K562 (cell line): ENCODE data around the gene ENDOG. TPM values are rescaled to one million over a fixed set of nuclear protein-coding genes. Genes with fewer than 3 reads are reported as not detected.

ENCODE experiments used
- BMI1 ChIP-seq: fragments of 150-350 bp; IDR thresholded peaks from 2 replicates; pipeline ENCODE4 v1.6.1; 2014; ENCODE audit warnings: low read length
- CREB1 ChIP-seq, 2 experiments: sonication (generic) in 1 of 2; formaldehyde crosslinking in 1 of 2; IDR thresholded peaks; 2 replicates each; pipeline versions ENCODE4 v1.6.1 to v1.8.0; 2012 to 2022; ENCODE audit warnings: inconsistent platforms in 1 of 2, mild to moderate bottlenecking in 1 of 2, missing genetic modification reagents in 1 of 2, moderate library complexity in 1 of 2
- FOXJ2 ChIP-seq: fragments of 200-800 bp; sonication (Bioruptor generic); IDR thresholded peaks from 2 replicates; pipeline ENCODE4 v1.6.1; 2016; ENCODE audit warnings: missing genetic modification characterization, missing compliant biosample characterization
- KAT2B ChIP-seq: IDR thresholded peaks from one replicate; pipeline ENCODE4 v1.6.1; 2012; ENCODE audit warnings: low read depth, mild to moderate bottlenecking, control low read depth, inconsistent platforms, low read length, moderate library complexity
- KLF1 ChIP-seq: fragments of 450-650 bp; IDR thresholded peaks from 2 replicates; pipeline ENCODE4 v1.6.1; 2016; ENCODE audit warnings: missing genetic modification characterization, missing compliant biosample characterization
- KLF6 ChIP-seq: fragments of 250-450 bp; sonication (Bioruptor Pico); IDR thresholded peaks from 2 replicates; pipeline ENCODE4 v1.4.0; 2020; ENCODE audit warnings: mild to moderate bottlenecking, moderate library complexity, borderline replicate concordance
- NFE2 ChIP-seq: IDR thresholded peaks from 2 replicates; pipeline ENCODE4 v1.6.1; 2014; ENCODE audit warnings: antibody characterized with exemption, low read depth
- NR2C2 ChIP-seq, 2 experiments: fragments of 200-800 bp in 1 of 2; sonication (Bioruptor generic) in 1 of 2; sonication (generic) in 1 of 2; formaldehyde crosslinking in 1 of 2; IDR thresholded peaks; 2 replicates each; pipeline versions ENCODE4 v1.6.1 to v1.8.0; 2016 to 2022; ENCODE audit warnings: mild to moderate bottlenecking in 1 of 2, missing compliant biosample characterization in 1 of 2, missing genetic modification characterization in 1 of 2, missing genetic modification reagents in 1 of 2
- PCBP2 ChIP-seq: fragments of 200-400 bp; formaldehyde crosslinking; IDR thresholded peaks from 2 replicates; pipeline ENCODE4 v1.6.1; 2018; ENCODE audit warnings: low read length, low read depth, mild to moderate bottlenecking, moderate library complexity; ENCODE audit not compliant: poor library complexity, severe bottlenecking
- POLR2H ChIP-seq: IDR thresholded peaks from 2 replicates; pipeline ENCODE4 v1.6.1; 2016; ENCODE audit warnings: missing genetic modification characterization, low read depth, mild to moderate bottlenecking, control low read depth, missing compliant biosample characterization, moderate library complexity
- SMC3 ChIP-seq: conservative IDR thresholded peaks from 2 replicates; pipeline ENCODE4 v1.6.1; 2011; ENCODE audit warnings: low read depth, low read length, improper control_type of control experiment; ENCODE audit not compliant: insufficient read depth
- SNRNP70 ChIP-seq: fragments of 200-400 bp; formaldehyde crosslinking; optimal IDR thresholded peaks from 2 replicates; pipeline ENCODE3; 2017; ENCODE audit warnings: low read depth, low read length
- TAF1 ChIP-seq: IDR thresholded peaks from 2 replicates; pipeline ENCODE4 v1.6.1; 2011; ENCODE audit warnings: mild to moderate bottlenecking, low read length, moderate library complexity; ENCODE audit not compliant: insufficient read depth, control insufficient read depth, severe bottlenecking; ENCODE audit errors: extremely low read depth
- WHSC1 ChIP-seq: IDR thresholded peaks from one replicate; pipeline ENCODE4 v1.6.1; 2012; ENCODE audit warnings: low read length, control low read depth, inconsistent platforms
- ZNF224 ChIP-seq: sonication (generic); formaldehyde crosslinking; IDR thresholded peaks from 2 replicates; pipeline ENCODE4 v1.8.0; 2022; ENCODE audit warnings: mild to moderate bottlenecking, missing genetic modification reagents
- ZNF717 ChIP-seq: fragments of 250-450 bp; sonication (Bioruptor Pico); IDR thresholded peaks from 2 replicates; pipeline ENCODE4 v1.5.0; 2021
- polyA plus RNA-seq, 8 experiments: library from polyadenylated mRNA; depleted of rRNA in 4 of 8; stranded (reverse) in 5 of 8; unstranded in 3 of 8; fragments of >200 nt; fragmentation: Nextera tagmentation in 2 of 8; fragmentation: Illumina TruSeq in 1 of 8; extraction: Ambion mirVana in 2 of 8; extraction: Trizol in 1 of 8; gene quantifications; 2 replicates each; pipeline versions ENCODE4 v1.2.1 to v1.2.3, GENCODE V29; 2011 to 2014; ENCODE audit warnings: inconsistent platforms in 1 of 8, missing spikeins in 1 of 8
- total RNA-seq, 7 experiments: library from RNA; depleted of rRNA in 6 of 7; stranded (reverse); fragments of >200 nt in 6 of 7; fragmentation: Illumina TruSeq in 2 of 7; extraction: Trizol in 2 of 7; gene quantifications; 2 replicates each; pipeline versions ENCODE4 v1.2.1 to v1.2.3, GENCODE V29; 2011 to 2021; ENCODE audit warnings: low replicate concordance in 1 of 7
- TF ChIP-seq, protein P1 (sequence below): fragments of 450-650 bp; IDR thresholded peaks from 2 replicates; pipeline ENCODE4 v1.6.1; 2016
- TF ChIP-seq, protein P2 (sequence below): fragments of 250-450 bp; sonication (Bioruptor Pico); IDR thresholded peaks from 2 replicates; pipeline ENCODE4 v1.8.0; 2021; ENCODE audit warnings: moderate library complexity, mild to moderate bottlenecking, inconsistent platforms
- TF ChIP-seq, protein P3 (sequence below), 3 experiments: fragments of 200-800 bp in 1 of 3; sonication (Bioruptor generic) in 1 of 3; sonication (generic) in 1 of 3; formaldehyde crosslinking in 1 of 3; IDR thresholded peaks; 2 replicates each; pipeline versions ENCODE4 v1.6.1 to v1.8.0; 2016 to 2022; ENCODE audit warnings: mild to moderate bottlenecking in 2 of 3, missing compliant biosample characterization in 2 of 3, missing genetic modification characterization in 2 of 3, missing genetic modification reagents in 1 of 3
- TF ChIP-seq, protein P4 (sequence below), 2 experiments: IDR thresholded peaks; 2 replicates each; pipeline ENCODE4 v1.6.1; 2011; ENCODE audit warnings: borderline replicate concordance in 1 of 2, control low read depth in 1 of 2, low read depth in 1 of 2, low read length in 1 of 2, mild to moderate bottlenecking in 1 of 2, mixed read lengths in 1 of 2, moderate library complexity in 1 of 2; ENCODE audit not compliant: insufficient read depth in 1 of 2, insufficient read length in 1 of 2, poor library complexity in 1 of 2, severe bottlenecking in 1 of 2; ENCODE audit errors: extremely low read depth in 1 of 2

ENDOG gene
- total and polyA plus RNA-seq, 9 of the 15 experiments (the other 6 are each of a cell fraction or from before 2014, with no cell fraction given) = 1.2 to 91.0 (median 25.5) TPM

DNA sequence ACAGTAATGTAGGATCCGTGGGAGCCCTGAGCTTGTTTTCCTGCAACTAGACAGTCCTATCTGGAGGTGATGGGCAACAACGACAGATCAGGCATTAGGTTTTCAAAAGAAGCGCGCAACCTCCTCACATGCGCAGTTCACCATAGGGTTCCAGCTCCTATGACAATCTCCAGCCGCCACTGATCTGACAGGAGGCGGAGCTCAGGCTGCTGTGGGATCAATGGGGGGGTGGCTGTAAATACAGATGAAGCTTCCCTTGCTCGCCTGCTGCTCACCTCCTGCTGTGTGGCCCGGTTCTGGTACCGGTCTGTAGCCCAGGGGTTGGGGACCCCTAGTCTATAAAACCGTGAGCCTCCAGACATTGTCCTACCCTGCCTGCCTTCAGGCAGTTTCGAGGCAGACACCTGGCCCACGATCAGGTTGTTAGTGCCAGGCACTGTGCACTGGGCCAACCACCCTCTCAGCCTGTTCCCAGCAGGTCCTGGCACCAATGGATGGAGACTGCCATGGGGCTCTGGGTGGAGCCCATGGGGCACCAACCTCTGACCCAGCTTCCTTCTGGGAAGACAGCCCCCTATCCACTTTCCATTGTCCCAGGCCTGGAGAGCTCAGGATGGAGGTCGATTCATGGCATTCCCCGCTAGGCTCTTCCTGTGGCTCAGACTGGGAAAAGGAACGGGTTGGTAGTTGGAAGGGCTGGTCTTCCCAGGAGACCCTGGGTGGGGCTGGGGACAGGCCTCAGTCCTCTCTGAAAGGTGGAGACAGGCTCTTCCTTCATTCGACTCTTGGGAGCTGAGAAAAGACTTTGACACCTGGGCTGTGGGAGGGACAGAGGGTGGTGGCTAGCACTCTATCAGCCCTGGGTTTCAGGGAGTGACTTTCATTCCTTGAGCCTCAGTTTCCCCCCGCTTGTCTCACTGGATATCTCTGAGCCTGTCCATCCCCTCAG lies 1.7 kb downstream of the ENDOG start (continued):
- TF ChIP-seq KLF1 = no peak
- TF ChIP-seq ZNF224 (CRISPR knock-in tag) = no peak
- TF ChIP-seq PCBP2 = no peak
- TF ChIP-seq TAF1 = peak; percentile 18
- TF ChIP-seq NFE2 = no peak
- no peak for TF ChIP-seq ZNF717 (CRISPR knock-in tag)
- TF ChIP-seq NR2C2 (CRISPR knock-in tag; IDR thresholded peaks at IDR 0.05) = no peak
- no peak for TF ChIP-seq NR2C2 (tag; IDR thresholded peaks at IDR 0.05)
- TF ChIP-seq BMI1 = no peak
- TF ChIP-seq, protein P1, sequence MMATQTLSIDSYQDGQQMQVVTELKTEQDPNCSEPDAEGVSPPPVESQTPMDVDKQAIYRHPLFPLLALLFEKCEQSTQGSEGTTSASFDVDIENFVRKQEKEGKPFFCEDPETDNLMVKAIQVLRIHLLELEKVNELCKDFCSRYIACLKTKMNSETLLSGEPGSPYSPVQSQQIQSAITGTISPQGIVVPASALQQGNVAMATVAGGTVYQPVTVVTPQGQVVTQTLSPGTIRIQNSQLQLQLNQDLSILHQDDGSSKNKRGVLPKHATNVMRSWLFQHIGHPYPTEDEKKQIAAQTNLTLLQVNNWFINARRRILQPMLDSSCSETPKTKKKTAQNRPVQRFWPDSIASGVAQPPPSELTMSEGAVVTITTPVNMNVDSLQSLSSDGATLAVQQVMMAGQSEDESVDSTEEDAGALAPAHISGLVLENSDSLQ = peak; percentile 89
- no peak for TF ChIP-seq SMC3
- no peak for TF ChIP-seq KLF6
- TF ChIP-seq, protein P2, sequence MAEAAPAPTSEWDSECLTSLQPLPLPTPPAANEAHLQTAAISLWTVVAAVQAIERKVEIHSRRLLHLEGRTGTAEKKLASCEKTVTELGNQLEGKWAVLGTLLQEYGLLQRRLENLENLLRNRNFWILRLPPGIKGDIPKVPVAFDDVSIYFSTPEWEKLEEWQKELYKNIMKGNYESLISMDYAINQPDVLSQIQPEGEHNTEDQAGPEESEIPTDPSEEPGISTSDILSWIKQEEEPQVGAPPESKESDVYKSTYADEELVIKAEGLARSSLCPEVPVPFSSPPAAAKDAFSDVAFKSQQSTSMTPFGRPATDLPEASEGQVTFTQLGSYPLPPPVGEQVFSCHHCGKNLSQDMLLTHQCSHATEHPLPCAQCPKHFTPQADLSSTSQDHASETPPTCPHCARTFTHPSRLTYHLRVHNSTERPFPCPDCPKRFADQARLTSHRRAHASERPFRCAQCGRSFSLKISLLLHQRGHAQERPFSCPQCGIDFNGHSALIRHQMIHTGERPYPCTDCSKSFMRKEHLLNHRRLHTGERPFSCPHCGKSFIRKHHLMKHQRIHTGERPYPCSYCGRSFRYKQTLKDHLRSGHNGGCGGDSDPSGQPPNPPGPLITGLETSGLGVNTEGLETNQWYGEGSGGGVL (CRISPR knock-in tag) = no peak
- TF ChIP-seq, protein P3, sequence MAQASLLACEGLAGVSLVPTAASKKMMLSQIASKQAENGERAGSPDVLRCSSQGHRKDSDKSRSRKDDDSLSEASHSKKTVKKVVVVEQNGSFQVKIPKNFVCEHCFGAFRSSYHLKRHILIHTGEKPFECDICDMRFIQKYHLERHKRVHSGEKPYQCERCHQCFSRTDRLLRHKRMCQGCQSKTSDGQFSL (CRISPR knock-in tag; IDR thresholded peaks at IDR 0.05) = peak; percentile 85; the same call in 1 of the 2 replicates
- TF ChIP-seq, protein P3 (tag; IDR thresholded peaks at IDR 0.05) = peak in 1 of 2 experiments; percentile 84; a peak in 2 of 4 replicates
- no peak for TF ChIP-seq KAT2B
- 0 out of 2 replicates have a peak, but pooled peaks have one; percentile 17 for TF ChIP-seq CREB1 (IDR thresholded peaks at IDR 0.05)
- peak; percentile 32; the same call in 1 of the 2 replicates for TF ChIP-seq CREB1 (CRISPR knock-in tag; IDR thresholded peaks at IDR 0.05)
- TF ChIP-seq SNRNP70 = no peak
- TF ChIP-seq WHSC1 = no peak
- TF ChIP-seq, protein P4, sequence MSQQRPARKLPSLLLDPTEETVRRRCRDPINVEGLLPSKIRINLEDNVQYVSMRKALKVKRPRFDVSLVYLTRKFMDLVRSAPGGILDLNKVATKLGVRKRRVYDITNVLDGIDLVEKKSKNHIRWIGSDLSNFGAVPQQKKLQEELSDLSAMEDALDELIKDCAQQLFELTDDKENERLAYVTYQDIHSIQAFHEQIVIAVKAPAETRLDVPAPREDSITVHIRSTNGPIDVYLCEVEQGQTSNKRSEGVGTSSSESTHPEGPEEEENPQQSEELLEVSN (IDR thresholded peaks at IDR 0.05; ENCODE audit: borderline replicate concordance in 1 of 2, extremely low read depth in 1 of 2, insufficient read depth in 1 of 2, insufficient read length in 1 of 2, low read depth in 1 of 2, low read length in 1 of 2, poor library complexity in 1 of 2, severe bottlenecking in 1 of 2) = peak in 1 of 2 experiments; percentile 62
- TF ChIP-seq FOXJ2 (tag) = no peak
- no peak for TF ChIP-seq POLR2H
